Peyer's patch (tissue), 4 donors: ENCODE data around the gene SLC39A3.

ENCODE experiments used
- CTCF ChIP-seq, 6 experiments: fragments of 450-650 bp in 4 of 6; fragments of 200-600 bp in 2 of 6; sonication (generic) in 1 of 6; IDR thresholded peaks; one replicate each; pipeline ENCODE4 v1.5.1; 2017 to 2019; ENCODE audit warnings: antibody characterized with exemption in 6 of 6, mild to moderate bottlenecking in 3 of 6, moderate library complexity in 1 of 6
- POLR2A ChIP-seq, 2 donors: fragments of 450-650 bp; IDR thresholded peaks; one replicate each; pipeline ENCODE4 v1.5.1; 2017; ENCODE audit warnings: antibody characterized with exemption in 2 of 2, mild to moderate bottlenecking in 2 of 2, moderate library complexity in 2 of 2

- peak in 1 of 6 experiments; percentile 22 for TF ChIP-seq CTCF (IDR thresholded peaks at IDR 0.05)
- TF ChIP-seq POLR2A (IDR thresholded peaks at IDR 0.05) = peak; percentile 33 to 64
These were observed 45.6 kb upstream of the SLC39A3 start, which contains the start of gene THOP1 for GRCh38 chr19:2785244-2785997.
